Amygdala (tissue), 56 donors: ENCODE results near the gene RRP15.

Source experiments
- DNase-seq, 56 donors: peaks; one replicate each; lab custom pipeline; 2025; lab: John Stamatoyannopoulos, UW

The RRP15 gene

GRCh38 chr1:218284917-218285635 lies at the start of gene RRP15:
Gene RRP15 (plus strand): TSS chr1:218285293. CDS start chr1:218285317, 24 bp downstream.
- peak; percentile 31 to 89 (median 76) for DNase-seq

- DNase-seq = no peak
Observed at GRCh38 chr1:218242171-218242570, 42.9 kb upstream of the RRP15 start.

GRCh38 chr1:218247339-218247738 lies 37.8 kb upstream of the RRP15 start:
- no peak for DNase-seq

- DNase-seq = no peak
Observed at GRCh38 chr1:218249338-218250140, 35.6 kb upstream of the RRP15 start.

- no peak for DNase-seq
Observed at GRCh38 chr1:218250492-218250891, 34.6 kb upstream of the RRP15 start.

GRCh38 chr1:218254296-218254946 lies 30.7 kb upstream of the RRP15 start:
- DNase-seq = no peak

- no peak for DNase-seq
Observed at GRCh38 chr1:218255090-218255489, 30.0 kb upstream of the RRP15 start.

GRCh38 chr1:218257371-218257770 lies 27.7 kb upstream of the RRP15 start:
- DNase-seq = no peak

GRCh38 chr1:218257971-218258370 lies 27.1 kb upstream of the RRP15 start:
- no peak for DNase-seq

- DNase-seq = no peak
Observed at GRCh38 chr1:218259339-218259738, 25.8 kb upstream of the RRP15 start.

- DNase-seq = no peak
Observed at GRCh38 chr1:218259800-218260199, 25.3 kb upstream of the RRP15 start.

- DNase-seq = no peak
Observed at GRCh38 chr1:218262259-218262658, 22.8 kb upstream of the RRP15 start.

GRCh38 chr1:218266356-218266755 lies 18.7 kb upstream of the RRP15 start:
- no peak for DNase-seq

- no peak for DNase-seq
Observed at GRCh38 chr1:218272366-218272765, 12.7 kb upstream of the RRP15 start.

- DNase-seq = no peak
Observed at GRCh38 chr1:218273762-218274479, 11.2 kb upstream of the RRP15 start.

- DNase-seq = no peak
Observed at GRCh38 chr1:218274511-218274910, 10.6 kb upstream of the RRP15 start.

- no peak for DNase-seq
Observed at GRCh38 chr1:218275823-218276222, 9.3 kb upstream of the RRP15 start.

GRCh38 chr1:218281285-218281684 lies 3.8 kb upstream of the RRP15 start:
- no peak for DNase-seq

- peak in 16 of 56 donors; percentile 11 to 75 (median 45) for DNase-seq
Observed at GRCh38 chr1:218284377-218284916, 646 bp upstream of the RRP15 start.

- no peak for DNase-seq
Observed at GRCh38 chr1:218292515-218292914, 7.4 kb downstream of the RRP15 start.
